SK-N-SH treated with all-trans-retinoic acid at 6 μM for 48 hours (cell line): ENCODE measurements around the gene CACNB4.
"Not testable (repeated sequence)": the region's sequence is repeated elsewhere in the genome, so short reads cannot be mapped to it uniquely, and the experiment has no call there.

Experiments used
- ATAC-seq: fragments of 200-7000 bp; cut with Tn5 transposase; 3 replicates; pipeline ENCODE4 v1.9.1; 2020; ENCODE audit warnings: mild to moderate bottlenecking, moderate library complexity
- ARNTL ChIP-seq: fragments of 450-650 bp; formaldehyde crosslinking; IDR thresholded peaks from 2 replicates; pipeline ENCODE4 v1.5.0; 2020; ENCODE audit warnings: low read depth, mild to moderate bottlenecking, moderate library complexity, borderline replicate concordance
- BACH2 ChIP-seq: fragments of 250-450 bp; sonication (Bioruptor Pico); IDR thresholded peaks from 2 replicates; pipeline ENCODE4 v1.9.0; 2021; ENCODE audit warnings: mild to moderate bottlenecking, borderline replicate concordance
- CREB5 ChIP-seq: fragments of 250-450 bp; sonication (Bioruptor Pico); IDR thresholded peaks from 2 replicates; pipeline ENCODE4 v1.5.1; 2020; ENCODE audit warnings: low read depth, mild to moderate bottlenecking, moderate library complexity
- CSRNP3 ChIP-seq: fragments of 250-450 bp; sonication (Bioruptor Pico); IDR thresholded peaks from 2 replicates; pipeline ENCODE4 v1.5.1; 2021; ENCODE audit warnings: mild to moderate bottlenecking, moderate library complexity
- ESRRG ChIP-seq: fragments of 250-450 bp; sonication (Bioruptor Pico); IDR thresholded peaks from 2 replicates; pipeline ENCODE4 v1.6.1; 2021; ENCODE audit warnings: mild to moderate bottlenecking
- ISL1 ChIP-seq: fragments of 250-450 bp; sonication (Bioruptor Pico); IDR thresholded peaks from 2 replicates; pipeline ENCODE4 v2.1.2; 2022; ENCODE audit warnings: mild to moderate bottlenecking, moderate library complexity
- OSR1 ChIP-seq: fragments of 250-450 bp; sonication (Bioruptor Pico); IDR thresholded peaks from 2 replicates; pipeline ENCODE4 v1.8.0; 2022; ENCODE audit warnings: moderate library complexity, mild to moderate bottlenecking, inconsistent platforms
- PATZ1 ChIP-seq: fragments of 250-450 bp; sonication (Bioruptor Pico); IDR thresholded peaks from 2 replicates; pipeline ENCODE4 v1.8.0; 2020; ENCODE audit warnings: mild to moderate bottlenecking, moderate library complexity, borderline replicate concordance
- POU6F1 ChIP-seq: fragments of 250-450 bp; sonication (Bioruptor Pico); IDR thresholded peaks from 2 replicates; pipeline ENCODE4 v1.8.0; 2021; ENCODE audit warnings: low read depth, mild to moderate bottlenecking, moderate library complexity, borderline replicate concordance
- PPARA ChIP-seq: fragments of 250-450 bp; sonication (Bioruptor Pico); IDR thresholded peaks from 2 replicates; pipeline ENCODE4 v1.5.0; 2020; ENCODE audit warnings: mild to moderate bottlenecking, borderline replicate concordance
- RARB ChIP-seq: fragments of 250-450 bp; sonication (Bioruptor Pico); IDR thresholded peaks from 2 replicates; pipeline ENCODE4 v1.8.0; 2021; ENCODE audit warnings: mild to moderate bottlenecking, moderate library complexity
- SNAI2 ChIP-seq: fragments of 250-450 bp; sonication (Bioruptor Pico); IDR thresholded peaks from 2 replicates; pipeline ENCODE4 v1.5.0; 2020; ENCODE audit warnings: mild to moderate bottlenecking, moderate library complexity
- TCF4 ChIP-seq: fragments of 250-450 bp; sonication (Bioruptor Pico); IDR thresholded peaks from 2 replicates; pipeline ENCODE4 v1.8.0; 2021; ENCODE audit warnings: mild to moderate bottlenecking, moderate library complexity, borderline replicate concordance
- TSHZ2 ChIP-seq: fragments of 250-450 bp; sonication (Bioruptor Pico); IDR thresholded peaks from 2 replicates; pipeline ENCODE4 v1.5.0; 2020; ENCODE audit warnings: mild to moderate bottlenecking, moderate library complexity
- ZC3H10 ChIP-seq: fragments of 250-450 bp; sonication (Bioruptor Pico); IDR thresholded peaks from 2 replicates; pipeline ENCODE4 v1.5.1; 2021; ENCODE audit warnings: mild to moderate bottlenecking, moderate library complexity
- ZFP3 ChIP-seq: fragments of 250-450 bp; sonication (Bioruptor Pico); IDR thresholded peaks from 2 replicates; pipeline ENCODE4 v1.5.0; 2020; ENCODE audit warnings: mild to moderate bottlenecking, moderate library complexity
- ZNF565 ChIP-seq: fragments of 450-650 bp; formaldehyde crosslinking; conservative IDR thresholded peaks from 2 replicates; pipeline ENCODE4 v1.5.0; 2020; ENCODE audit warnings: low read depth, mild to moderate bottlenecking, moderate library complexity
- ZNF70 ChIP-seq: fragments of 450-650 bp; formaldehyde crosslinking; IDR thresholded peaks from 2 replicates; pipeline ENCODE4 v1.5.0; 2020; ENCODE audit warnings: mild to moderate bottlenecking, moderate library complexity

The CACNB4 gene

GRCh38 chr2:151918308-151918707 lies 180.5 kb downstream of the CACNB4 start:
- no peak for TF ChIP-seq ZNF565
- no peak for TF ChIP-seq ZC3H10 (CRISPR knock-in tag)
- no peak for TF ChIP-seq TCF4 (CRISPR knock-in tag)
- no peak for TF ChIP-seq ZFP3
- TF ChIP-seq TSHZ2 (CRISPR knock-in tag) = no peak
- no peak for TF ChIP-seq ZNF70 (CRISPR knock-in tag)
- TF ChIP-seq ISL1 = no peak
- TF ChIP-seq ESRRG (CRISPR knock-in tag) = no peak
- TF ChIP-seq CSRNP3 (CRISPR knock-in tag) = no peak
- TF ChIP-seq OSR1 (CRISPR knock-in tag) = no peak
- no peak for TF ChIP-seq RARB (CRISPR knock-in tag)
- TF ChIP-seq ARNTL (CRISPR knock-in tag) = no peak
- no peak for TF ChIP-seq PPARA (CRISPR knock-in tag)
- no peak for TF ChIP-seq BACH2 (CRISPR knock-in tag)
- ATAC-seq = no peak

- TF ChIP-seq TSHZ2 (CRISPR knock-in tag) (no peak), ESRRG (CRISPR knock-in tag) (no peak), SNAI2 (CRISPR knock-in tag) (no peak), ZNF565 (no peak), ARNTL (CRISPR knock-in tag) (no peak), CREB5 (no peak), POU6F1 (CRISPR knock-in tag) (no peak), ISL1 (no peak), ZC3H10 (CRISPR knock-in tag) (no peak), PATZ1 (no peak)
- ATAC-seq = no peak
These were observed 182.2 kb downstream of the CACNB4 start for GRCh38 chr2:151916632-151917031.

- ATAC-seq = not testable (repeated sequence)
These were observed 183.2 kb downstream of the CACNB4 start for GRCh38 chr2:151915629-151916025.
